ENCODE results near the gene TCF7L2.
A peak's percentile ranks its signal among the peaks of the same experiment; 100 is the strongest.

Gene TCF7L2

GRCh38 chr10:112988839-112989406 lies 38.9 kb downstream of the TCF7L2 start:
- peaks cover 20% of the 10 kb centered on the region for H3K36me3 ChIP-seq (ENCODE audit: insufficient read depth, insufficient read length, low read length)
- H3K9ac ChIP-seq (ENCODE audit: insufficient read length, low read depth): no peak overlapping the region
- H3K27me3 ChIP-seq (ENCODE audit: insufficient read depth, insufficient read length): no peaks in the 10 kb centered on the region
- peaks cover 12% of the 10 kb centered on the region for H3K4me1 ChIP-seq (ENCODE audit: insufficient read depth, insufficient read length)
- H3K9me3 ChIP-seq (ENCODE audit: insufficient read depth, low read length): no peaks in the 10 kb centered on the region
- H3K4me3 ChIP-seq (ENCODE audit: insufficient read length, low read depth): no peak overlapping the region
- TF ChIP-seq ZNF274 (IDR thresholded peaks at IDR 0.05; ENCODE audit: low read depth, low read length) (no peak), SUZ12 (IDR thresholded peaks at IDR 0.05; ENCODE audit: extremely low read depth, insufficient read depth, insufficient read length) (no peak), YY1 (IDR thresholded peaks at IDR 0.05; ENCODE audit: insufficient read depth, insufficient read length) (no peak)
- DNase-seq (ENCODE audit: low read depth, low spot score): peak; percentile 13

- H3K9ac ChIP-seq (ENCODE audit: insufficient read length, low read depth): no peak overlapping the region
- H3K4me1 ChIP-seq (ENCODE audit: insufficient read depth, insufficient read length): peaks cover 12% of the 10 kb centered on the region
- H3K36me3 ChIP-seq (ENCODE audit: insufficient read depth, insufficient read length, low read length): peaks cover 20% of the 10 kb centered on the region
Observed at GRCh38 chr10:112989826-112990225, 39.8 kb downstream of the TCF7L2 start.

GRCh38 chr10:112990271-112990670 lies 40.2 kb downstream of the TCF7L2 start:
- no peak for DNase-seq (ENCODE audit: low read depth, low spot score)
- no peaks in the 10 kb centered on the region for H3K9me3 ChIP-seq (ENCODE audit: insufficient read depth, low read length)
- H3K27me3 ChIP-seq (ENCODE audit: insufficient read depth, insufficient read length): no peaks in the 10 kb centered on the region
- H3K4me1 ChIP-seq (ENCODE audit: insufficient read depth, insufficient read length): peaks cover 12% of the 10 kb centered on the region
- TF ChIP-seq ZNF274 (IDR thresholded peaks at IDR 0.05; ENCODE audit: low read depth, low read length): no peak
- no peak for TF ChIP-seq YY1 (IDR thresholded peaks at IDR 0.05; ENCODE audit: insufficient read depth, insufficient read length)
- no peak for TF ChIP-seq SUZ12 (IDR thresholded peaks at IDR 0.05; ENCODE audit: extremely low read depth, insufficient read depth, insufficient read length)
- no peak overlapping the region for H3K9ac ChIP-seq (ENCODE audit: insufficient read length, low read depth)
- H3K36me3 ChIP-seq (ENCODE audit: insufficient read depth, insufficient read length, low read length): peaks cover 20% of the 10 kb centered on the region
- no peak overlapping the region for H3K4me3 ChIP-seq (ENCODE audit: insufficient read length, low read depth)

More at GRCh38 chr10:112989826-112990225, 39.8 kb downstream of the TCF7L2 start:
- no peak for DNase-seq (ENCODE audit: low read depth, low spot score)
- no peaks in the 10 kb centered on the region for H3K9me3 ChIP-seq (ENCODE audit: insufficient read depth, low read length)
- TF ChIP-seq SUZ12 (IDR thresholded peaks at IDR 0.05; ENCODE audit: extremely low read depth, insufficient read depth, insufficient read length) (no peak), YY1 (IDR thresholded peaks at IDR 0.05; ENCODE audit: insufficient read depth, insufficient read length) (no peak), ZNF274 (IDR thresholded peaks at IDR 0.05; ENCODE audit: low read depth, low read length) (no peak)
- H3K4me3 ChIP-seq (ENCODE audit: insufficient read length, low read depth): no peak overlapping the region
- H3K27me3 ChIP-seq (ENCODE audit: insufficient read depth, insufficient read length): no peaks in the 10 kb centered on the region

DNA sequence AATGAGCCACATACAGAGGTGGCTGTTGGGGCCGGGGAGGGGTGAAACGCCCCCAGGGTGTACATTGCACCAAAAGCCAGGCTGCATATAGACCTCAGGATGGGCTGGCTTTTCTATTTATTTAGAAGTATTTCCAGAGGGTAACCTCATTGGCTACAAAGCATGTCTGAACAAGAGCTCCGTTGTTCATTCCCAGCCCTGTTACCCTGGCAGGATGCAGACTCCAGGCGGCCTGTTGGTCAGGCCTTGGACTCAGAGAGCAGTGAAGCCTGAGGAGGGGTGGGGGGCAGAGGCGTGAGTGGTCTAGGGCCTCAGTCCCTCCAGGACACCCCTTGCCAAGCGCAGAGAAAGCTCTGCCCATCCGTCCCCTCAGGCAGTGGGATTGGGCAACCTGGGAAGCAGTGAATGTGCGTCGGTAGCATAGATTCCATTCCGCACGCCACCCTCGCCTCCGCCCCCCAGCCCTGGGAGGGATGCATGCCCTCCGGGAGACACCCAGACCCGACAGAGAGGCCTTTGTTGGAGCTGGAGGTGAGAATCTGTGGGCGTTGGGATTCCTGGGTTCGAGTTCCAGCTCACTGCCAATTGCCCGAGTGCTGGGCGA lies 41.9 kb downstream of the TCF7L2 start:
- H3K4me1 ChIP-seq (ENCODE audit: insufficient read depth, insufficient read length): peaks cover 12% of the 10 kb centered on the region
- no peak overlapping the region for H3K4me3 ChIP-seq (ENCODE audit: insufficient read length, low read depth)
- H3K36me3 ChIP-seq (ENCODE audit: insufficient read depth, insufficient read length, low read length): peaks cover 24% of the 10 kb centered on the region
- TF ChIP-seq SUZ12 (IDR thresholded peaks at IDR 0.05; ENCODE audit: extremely low read depth, insufficient read depth, insufficient read length) (no peak), ZNF274 (IDR thresholded peaks at IDR 0.05; ENCODE audit: low read depth, low read length) (no peak), YY1 (IDR thresholded peaks at IDR 0.05; ENCODE audit: insufficient read depth, insufficient read length) (no peak)
- no peaks in the 10 kb centered on the region for H3K9me3 ChIP-seq (ENCODE audit: insufficient read depth, low read length)
- H3K27me3 ChIP-seq (ENCODE audit: insufficient read depth, insufficient read length): no peaks in the 10 kb centered on the region
- DNase-seq (ENCODE audit: low read depth, low spot score): no peak
- H3K9ac ChIP-seq (ENCODE audit: insufficient read length, low read depth): no peak overlapping the region

- H3K9me3 ChIP-seq (ENCODE audit: insufficient read depth, low read length): no peaks in the 10 kb centered on the region
- H3K36me3 ChIP-seq (ENCODE audit: insufficient read depth, insufficient read length, low read length): peaks cover 18% of the 10 kb centered on the region
- no peak overlapping the region for H3K9ac ChIP-seq (ENCODE audit: insufficient read length, low read depth)
- no peak overlapping the region for H3K4me3 ChIP-seq (ENCODE audit: insufficient read length, low read depth)
- no peak for TF ChIP-seq ZNF274 (IDR thresholded peaks at IDR 0.05; ENCODE audit: low read depth, low read length)
- TF ChIP-seq SUZ12 (IDR thresholded peaks at IDR 0.05; ENCODE audit: extremely low read depth, insufficient read depth, insufficient read length): no peak
- TF ChIP-seq YY1 (IDR thresholded peaks at IDR 0.05; ENCODE audit: insufficient read depth, insufficient read length): no peak
- H3K27me3 ChIP-seq (ENCODE audit: insufficient read depth, insufficient read length): no peaks in the 10 kb centered on the region
- no peak for DNase-seq (ENCODE audit: low read depth, low spot score)
- peaks cover 7% of the 10 kb centered on the region for H3K4me1 ChIP-seq (ENCODE audit: insufficient read depth, insufficient read length)
Observed at GRCh38 chr10:112996462-112996861, 46.4 kb downstream of the TCF7L2 start.

DNA sequence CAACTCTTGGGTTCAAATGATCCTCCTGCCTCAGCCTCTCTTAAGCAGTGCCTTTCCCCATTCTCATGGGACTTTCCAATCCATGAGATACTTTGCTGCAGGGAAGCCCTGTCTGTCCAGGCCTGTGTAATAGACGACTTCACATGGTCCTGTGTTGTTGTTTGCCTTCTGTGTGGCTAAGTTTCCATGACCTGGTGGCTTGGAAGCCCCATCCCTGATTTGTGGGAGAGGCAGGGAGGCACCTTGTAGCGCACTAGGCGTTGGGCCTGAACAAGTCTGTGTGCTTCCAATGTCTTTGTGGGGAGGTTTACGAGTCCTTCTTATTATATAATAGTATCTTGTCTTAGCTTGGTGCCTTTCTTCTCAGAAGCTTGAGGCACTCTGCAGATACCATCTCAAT lies 49.1 kb downstream of the TCF7L2 start:
- peaks cover 29% of the 10 kb centered on the region for H3K36me3 ChIP-seq (ENCODE audit: insufficient read depth, insufficient read length, low read length)
- H3K4me1 ChIP-seq (ENCODE audit: insufficient read depth, insufficient read length): no peaks in the 10 kb centered on the region
- H3K27me3 ChIP-seq (ENCODE audit: insufficient read depth, insufficient read length): no peaks in the 10 kb centered on the region
- no peak overlapping the region for H3K9ac ChIP-seq (ENCODE audit: insufficient read length, low read depth)
- no peaks in the 10 kb centered on the region for H3K9me3 ChIP-seq (ENCODE audit: insufficient read depth, low read length)
- TF ChIP-seq ZNF274 (IDR thresholded peaks at IDR 0.05; ENCODE audit: low read depth, low read length) (no peak), SUZ12 (IDR thresholded peaks at IDR 0.05; ENCODE audit: extremely low read depth, insufficient read depth, insufficient read length) (no peak), YY1 (IDR thresholded peaks at IDR 0.05; ENCODE audit: insufficient read depth, insufficient read length) (no peak)
- DNase-seq (ENCODE audit: low read depth, low spot score): no peak
- H3K4me3 ChIP-seq (ENCODE audit: insufficient read length, low read depth): no peak overlapping the region

DNA sequence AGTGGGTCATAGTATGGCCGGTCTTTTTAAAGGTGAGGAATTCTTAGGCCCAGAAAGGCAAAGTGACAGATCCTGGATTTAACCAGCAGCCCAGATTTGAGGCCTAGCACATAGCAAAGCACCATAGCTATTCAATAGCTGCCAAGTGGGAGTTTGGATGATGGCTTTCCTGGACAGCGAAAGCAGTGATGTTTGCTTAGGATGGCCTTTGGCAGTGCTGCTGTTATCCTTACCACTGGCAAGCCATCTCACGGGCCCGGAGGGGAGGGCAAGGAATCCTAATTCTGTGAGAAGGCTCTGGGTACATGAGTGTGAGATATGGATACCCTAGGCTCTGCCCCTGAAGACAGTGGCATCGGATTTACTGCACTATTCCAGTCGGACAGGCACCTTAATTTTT lies 50.4 kb downstream of the TCF7L2 start:
- no peak overlapping the region for H3K4me3 ChIP-seq (ENCODE audit: insufficient read length, low read depth)
- TF ChIP-seq YY1 (IDR thresholded peaks at IDR 0.05; ENCODE audit: insufficient read depth, insufficient read length) (no peak), SUZ12 (IDR thresholded peaks at IDR 0.05; ENCODE audit: extremely low read depth, insufficient read depth, insufficient read length) (no peak), ZNF274 (IDR thresholded peaks at IDR 0.05; ENCODE audit: low read depth, low read length) (no peak)
- DNase-seq (ENCODE audit: low read depth, low spot score): no peak
- no peaks in the 10 kb centered on the region for H3K27me3 ChIP-seq (ENCODE audit: insufficient read depth, insufficient read length)
- H3K9me3 ChIP-seq (ENCODE audit: insufficient read depth, low read length): no peaks in the 10 kb centered on the region
- peaks cover 3% of the 10 kb centered on the region for H3K4me1 ChIP-seq (ENCODE audit: insufficient read depth, insufficient read length)
- H3K36me3 ChIP-seq (ENCODE audit: insufficient read depth, insufficient read length, low read length): peaks cover 31% of the 10 kb centered on the region
- no peak overlapping the region for H3K9ac ChIP-seq (ENCODE audit: insufficient read length, low read depth)

All from NT2/D1 (cell line).